Amygdala (tissue), 56 donors: ENCODE results near the gene NCL.

Experiments
- DNase-seq, 56 donors: peaks; one replicate each; lab custom pipeline; 2025; lab: John Stamatoyannopoulos, UW

NCL gene, protein sequence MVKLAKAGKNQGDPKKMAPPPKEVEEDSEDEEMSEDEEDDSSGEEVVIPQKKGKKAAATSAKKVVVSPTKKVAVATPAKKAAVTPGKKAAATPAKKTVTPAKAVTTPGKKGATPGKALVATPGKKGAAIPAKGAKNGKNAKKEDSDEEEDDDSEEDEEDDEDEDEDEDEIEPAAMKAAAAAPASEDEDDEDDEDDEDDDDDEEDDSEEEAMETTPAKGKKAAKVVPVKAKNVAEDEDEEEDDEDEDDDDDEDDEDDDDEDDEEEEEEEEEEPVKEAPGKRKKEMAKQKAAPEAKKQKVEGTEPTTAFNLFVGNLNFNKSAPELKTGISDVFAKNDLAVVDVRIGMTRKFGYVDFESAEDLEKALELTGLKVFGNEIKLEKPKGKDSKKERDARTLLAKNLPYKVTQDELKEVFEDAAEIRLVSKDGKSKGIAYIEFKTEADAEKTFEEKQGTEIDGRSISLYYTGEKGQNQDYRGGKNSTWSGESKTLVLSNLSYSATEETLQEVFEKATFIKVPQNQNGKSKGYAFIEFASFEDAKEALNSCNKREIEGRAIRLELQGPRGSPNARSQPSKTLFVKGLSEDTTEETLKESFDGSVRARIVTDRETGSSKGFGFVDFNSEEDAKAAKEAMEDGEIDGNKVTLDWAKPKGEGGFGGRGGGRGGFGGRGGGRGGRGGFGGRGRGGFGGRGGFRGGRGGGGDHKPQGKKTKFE

GRCh38 chr2:231463698-231464575 lies at the start of gene NCL:
Gene NCL (minus strand): TSS chr2:231464484. CDS start chr2:231464353, 131 bp downstream.
- DNase-seq, result peak in 28 of 56 donors; percentile 37 to 94 (median 75)

- no peak for DNase-seq
These were observed 49.5 kb upstream of the NCL start for GRCh38 chr2:231513746-231514224.

GRCh38 chr2:231512222-231512621 lies 47.9 kb upstream of the NCL start:
- DNase-seq, result peak in 41 of 56 donors; percentile 9 to 75 (median 38)

GRCh38 chr2:231503766-231504165 lies 39.5 kb upstream of the NCL start:
- DNase-seq, result no peak

GRCh38 chr2:231502596-231502995 lies 38.3 kb upstream of the NCL start:
- DNase-seq, result no peak

GRCh38 chr2:231497651-231498050 lies 33.4 kb upstream of the NCL start:
- DNase-seq, result no peak

GRCh38 chr2:231494669-231495068 lies 30.4 kb upstream of the NCL start:
- DNase-seq, result no peak

DNA sequence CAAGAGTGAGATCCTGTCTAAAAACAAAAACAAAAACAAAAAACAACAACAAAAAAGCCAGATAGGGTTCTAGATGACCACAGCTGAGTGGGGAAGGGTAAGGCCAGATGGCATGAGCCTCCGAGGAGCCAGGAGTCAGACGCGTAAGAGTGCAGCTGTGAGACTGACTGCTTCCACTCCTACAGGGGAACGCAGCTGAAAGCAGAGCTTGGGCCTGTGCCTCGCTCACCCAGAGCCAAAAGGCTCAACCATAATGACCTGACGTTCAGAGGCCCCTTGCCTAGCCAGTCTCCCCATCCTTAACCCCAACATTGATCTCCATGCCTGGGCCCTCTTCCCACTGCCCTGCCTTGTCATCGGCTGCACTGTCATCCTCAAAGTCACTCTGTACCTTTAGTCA lies 26.5 kb upstream of the NCL start:
- DNase-seq, result no peak

DNA sequence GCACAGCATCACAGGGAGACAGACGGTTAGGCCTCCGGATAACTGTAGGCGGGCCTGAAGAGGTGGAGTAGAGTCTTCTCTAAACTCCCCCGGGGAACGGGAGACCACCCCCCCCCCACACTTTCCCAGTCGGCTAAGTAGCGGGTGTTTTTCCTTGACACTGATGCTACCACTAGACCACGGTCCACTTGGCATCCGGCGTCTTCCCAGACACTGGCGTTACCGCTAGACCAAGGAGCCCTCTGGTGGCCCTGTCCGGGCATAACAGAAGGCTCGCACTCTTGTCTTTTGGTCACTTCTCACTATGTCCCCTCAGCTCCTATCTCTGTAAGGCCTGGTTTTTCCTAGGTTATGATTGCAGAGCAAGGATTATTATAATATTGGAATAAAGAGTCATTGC lies 25.7 kb upstream of the NCL start:
- peak in 4 of 56 donors; percentile 3 to 24 (median 10) for DNase-seq

DNA sequence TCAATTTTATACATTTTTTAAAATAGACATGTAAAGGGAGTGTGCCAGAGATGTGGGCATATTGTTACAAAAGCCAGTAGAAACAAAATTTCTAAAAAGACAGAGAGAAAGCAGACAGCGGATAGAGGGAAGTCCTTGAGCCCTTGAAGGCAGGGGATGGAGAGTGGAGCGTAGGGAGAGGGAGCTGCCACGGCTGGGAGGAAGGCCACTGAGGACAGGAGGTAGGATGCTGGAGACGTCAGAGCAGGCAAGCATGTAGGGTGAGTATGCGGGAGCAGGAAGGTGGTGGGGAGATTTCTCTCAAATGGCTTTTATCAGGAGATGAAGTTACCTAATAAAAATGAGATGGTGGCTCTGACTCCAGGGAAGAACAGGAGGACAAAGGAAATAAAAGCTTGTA lies 24.0 kb upstream of the NCL start:
- DNase-seq, result no peak

DNA sequence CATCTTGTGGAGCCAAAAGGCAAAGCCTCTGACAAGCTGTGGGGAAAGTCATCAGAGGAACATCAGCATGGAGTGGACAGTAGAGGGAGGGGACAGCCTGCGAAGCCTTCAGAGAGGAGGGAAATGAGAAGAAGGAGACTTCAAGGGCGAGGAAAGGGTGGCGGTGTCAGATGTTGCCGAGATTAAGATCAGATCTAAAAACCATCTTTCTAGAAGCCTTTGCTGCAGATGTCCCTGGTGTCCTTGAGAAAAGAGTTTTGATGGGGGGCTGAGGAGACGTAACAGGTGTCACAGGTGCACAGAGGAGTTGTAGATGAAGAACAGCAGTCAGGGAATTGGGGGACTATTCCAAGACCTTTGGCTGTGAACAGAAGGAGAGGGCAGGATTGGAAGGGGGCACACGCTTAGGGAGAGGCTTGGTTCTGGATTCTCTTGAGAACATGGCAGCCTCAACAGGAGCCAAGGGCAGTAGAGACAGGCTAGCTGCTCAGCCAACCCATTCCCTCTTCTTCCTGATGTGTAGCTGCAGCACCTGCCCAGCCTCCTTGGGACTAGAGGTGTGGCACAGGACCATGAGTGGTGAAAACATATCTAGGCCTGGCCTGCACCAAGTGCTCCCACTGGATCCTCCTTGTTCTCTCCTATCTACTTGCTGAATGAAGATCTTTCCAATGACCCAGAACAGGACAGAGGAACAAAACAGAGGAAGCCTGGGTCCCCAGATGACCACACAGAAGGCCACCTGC lies 22.7 kb upstream of the NCL start:
- no peak for DNase-seq

DNA sequence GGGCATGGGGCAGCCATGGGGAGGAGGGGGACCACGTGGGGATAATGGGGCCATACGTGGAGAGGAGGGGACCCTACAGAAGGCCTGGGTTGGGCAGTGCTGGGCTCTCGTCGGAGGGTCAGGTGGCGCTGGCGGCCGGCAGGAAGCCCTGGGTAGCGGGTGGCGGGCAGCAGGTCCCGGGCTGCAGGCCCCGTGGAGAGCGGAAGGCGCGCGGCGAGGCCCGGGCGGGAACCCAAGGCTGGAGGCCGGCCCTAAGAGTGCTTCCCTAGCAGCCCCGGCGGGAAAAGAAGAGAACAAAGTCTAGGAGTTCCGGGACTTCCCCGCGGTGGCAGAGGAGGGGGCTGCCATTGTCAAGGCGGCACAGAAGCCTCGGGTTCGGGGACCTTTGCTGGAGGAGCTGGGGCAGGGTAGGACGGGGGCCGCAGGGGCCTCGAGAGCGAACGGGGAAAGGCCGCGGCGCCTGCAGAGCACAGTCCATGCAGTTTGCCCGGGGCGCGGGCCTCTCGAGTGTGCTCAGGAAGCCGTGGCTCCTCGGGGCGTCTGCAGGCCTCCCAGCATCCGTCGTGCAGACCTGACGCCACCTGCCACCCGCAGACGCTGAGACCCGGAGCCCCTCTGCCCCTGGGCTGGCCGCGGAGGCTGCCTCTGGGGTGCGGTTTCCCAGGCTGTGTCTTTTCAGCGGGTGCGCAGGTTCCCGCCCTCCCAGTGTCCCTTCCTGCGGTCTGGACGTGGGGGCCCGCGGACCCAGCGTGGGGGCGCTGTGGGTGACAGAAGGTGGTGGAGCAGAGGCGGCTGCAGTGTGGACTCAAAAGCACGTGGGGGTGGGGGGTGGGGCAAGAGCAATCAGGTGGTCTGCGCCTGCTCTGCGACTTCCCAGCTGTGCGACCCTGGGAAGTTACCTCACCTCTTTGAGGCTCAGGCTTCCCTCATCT lies 19.4 kb upstream of the NCL start:
- peak in 3 of 56 donors; percentile 1 to 28 (median 9) for DNase-seq

GRCh38 chr2:231482806-231483391 lies 18.6 kb upstream of the NCL start:
- peak in 49 of 56 donors; percentile 1 to 74 (median 35) for DNase-seq

GRCh38 chr2:231480781-231481180 lies 16.5 kb upstream of the NCL start:
- no peak for DNase-seq

DNA sequence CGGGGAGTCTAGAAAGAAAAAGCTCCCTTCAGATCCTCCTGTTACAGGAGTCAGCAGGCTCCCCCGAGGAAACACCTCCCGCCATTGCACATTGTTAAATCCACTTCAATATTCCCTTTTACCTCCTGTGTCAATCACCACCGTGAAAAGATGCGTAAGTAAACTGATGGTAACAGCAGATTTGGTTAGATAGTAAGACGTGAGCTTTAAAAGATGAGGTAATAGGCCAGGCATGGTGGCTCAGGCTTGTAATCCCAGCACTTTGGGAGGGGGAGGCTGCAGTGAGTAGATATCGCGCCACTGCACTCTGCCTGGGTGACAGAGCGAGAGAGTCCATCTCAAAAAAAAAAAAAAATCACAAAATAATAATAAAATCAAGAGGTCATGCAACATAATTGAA lies 15.2 kb upstream of the NCL start:
- no peak for DNase-seq

GRCh38 chr2:231476920-231477319 lies 12.6 kb upstream of the NCL start:
- DNase-seq, result no peak

- DNase-seq, result no peak
These were observed 11.7 kb upstream of the NCL start for GRCh38 chr2:231475965-231476364.

DNA sequence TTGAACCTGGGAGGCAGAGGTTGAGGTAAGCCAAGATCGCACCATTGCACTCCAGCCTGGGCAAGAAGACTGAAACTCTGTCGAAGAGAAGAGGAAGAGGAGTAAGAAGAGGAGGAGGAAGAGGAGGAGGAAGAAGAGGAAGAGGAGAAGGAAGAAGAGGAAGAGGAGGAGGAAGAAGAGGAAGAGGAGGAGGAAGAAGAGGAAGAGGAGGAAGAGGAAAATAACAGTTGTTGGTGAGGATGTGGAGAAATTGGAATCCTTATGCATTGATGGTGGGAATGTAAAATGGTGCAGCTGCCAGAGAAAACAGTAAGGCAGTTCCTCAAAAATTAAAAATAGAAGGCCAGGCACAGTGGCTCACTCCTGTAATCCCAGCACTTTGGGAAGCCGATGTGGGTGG lies 8.5 kb upstream of the NCL start:
- no peak for DNase-seq
